GM12874 (cell line): ENCODE data around the gene INPP5A.

Experiments
- CTCF ChIP-seq: IDR thresholded peaks from 2 replicates; pipeline ENCODE4 v1.5.1; 2011; ENCODE audit warnings: low read depth, mild to moderate bottlenecking, control low read depth, low read length, moderate library complexity; ENCODE audit not compliant: insufficient read depth

INPP5A gene

DNA sequence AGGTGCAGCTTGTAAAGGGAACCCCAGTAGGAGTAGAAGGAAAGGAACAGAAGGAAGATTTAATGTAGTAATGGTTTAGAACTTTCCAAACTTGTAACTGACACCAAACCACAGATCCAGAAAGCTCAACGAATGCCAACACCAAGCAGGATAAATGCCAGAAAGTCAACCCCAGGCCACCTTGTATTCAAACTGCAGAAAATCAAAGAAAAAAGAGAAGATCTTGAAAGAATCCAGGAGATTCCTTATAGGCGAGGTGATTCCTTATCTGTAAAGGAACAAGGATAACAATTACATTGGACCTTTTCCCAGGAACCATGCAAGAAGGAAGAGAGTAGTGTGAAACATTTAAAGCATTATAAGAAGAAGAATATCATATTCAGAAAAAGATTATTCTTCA lies 154.7 kb downstream of the INPP5A start:
- TF ChIP-seq CTCF = no peak

DNA sequence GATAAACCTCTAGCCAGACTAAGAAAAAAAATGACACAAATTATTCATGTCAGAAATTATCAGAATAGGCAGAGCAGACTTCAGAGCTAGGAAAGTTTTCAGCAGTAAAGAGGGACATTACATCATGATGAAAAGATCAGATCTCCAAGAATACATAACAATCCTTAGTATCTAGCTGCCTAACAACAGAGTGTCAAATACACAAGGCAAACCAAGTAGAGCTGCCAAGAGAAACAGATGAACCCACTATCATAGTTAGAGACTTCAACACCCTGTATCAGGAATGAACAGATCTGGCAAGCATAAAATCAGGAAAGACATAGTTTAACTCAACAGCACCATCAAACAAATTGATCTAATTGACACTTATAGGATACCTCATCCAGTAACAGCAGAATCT lies 156.1 kb downstream of the INPP5A start:
- TF ChIP-seq CTCF = no peak

DNA sequence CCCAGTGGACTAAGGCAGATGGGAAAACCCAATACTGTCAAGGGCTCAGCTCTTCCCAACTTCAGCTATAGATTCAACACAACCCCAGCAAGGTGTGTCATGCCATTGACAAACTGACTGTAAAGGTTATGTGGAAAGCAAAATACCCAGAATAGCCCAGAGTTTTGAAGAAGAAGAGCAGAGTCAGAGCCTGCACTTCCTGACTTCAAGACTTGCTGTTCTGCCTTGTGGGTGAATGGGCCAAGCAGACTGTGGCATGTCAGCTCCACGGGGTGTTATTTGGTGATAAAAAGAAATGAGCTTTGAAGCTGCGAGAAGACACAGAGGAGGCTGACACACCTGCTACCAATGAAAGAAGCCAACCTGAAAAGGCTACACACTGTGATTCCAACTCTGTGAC lies 158.6 kb downstream of the INPP5A start:
- TF ChIP-seq CTCF = no peak

GRCh38 chr10:132696728-132697577 lies 159.4 kb downstream of the INPP5A start:
- TF ChIP-seq CTCF = no peak

DNA sequence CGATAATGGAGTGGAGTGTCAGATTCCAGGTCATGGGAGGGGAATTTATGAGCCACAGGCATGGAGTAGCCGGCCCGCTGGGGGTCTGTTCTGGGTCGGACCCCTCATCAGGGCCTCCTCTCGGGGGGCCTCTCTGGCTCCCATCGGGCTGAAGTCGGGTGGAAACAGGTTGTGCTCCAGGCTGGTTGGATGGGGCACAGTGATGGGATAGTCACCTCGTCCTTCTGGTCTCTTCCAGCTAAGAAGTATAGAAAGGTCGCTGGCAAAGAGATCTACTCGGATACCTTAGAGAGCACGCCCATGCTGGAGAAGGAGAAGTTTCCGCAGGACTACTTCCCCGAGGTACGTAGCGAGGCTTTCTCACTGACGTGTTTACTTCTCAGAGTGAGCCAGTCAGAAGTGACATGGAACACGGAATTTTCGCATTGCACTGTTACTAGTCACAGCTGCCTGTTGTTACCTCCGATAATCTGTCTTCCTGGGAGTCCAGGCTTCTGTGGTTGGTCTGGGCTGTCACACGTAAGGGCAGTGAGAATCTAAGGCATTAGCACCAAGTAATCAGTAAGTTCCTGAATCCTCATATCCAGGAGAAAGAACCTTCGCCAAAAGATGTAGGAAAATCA lies 160.1 kb downstream of the INPP5A start:
- TF ChIP-seq CTCF = no peak

GRCh38 chr10:132698211-132698751 lies 160.7 kb downstream of the INPP5A start:
- no peak for TF ChIP-seq CTCF

DNA sequence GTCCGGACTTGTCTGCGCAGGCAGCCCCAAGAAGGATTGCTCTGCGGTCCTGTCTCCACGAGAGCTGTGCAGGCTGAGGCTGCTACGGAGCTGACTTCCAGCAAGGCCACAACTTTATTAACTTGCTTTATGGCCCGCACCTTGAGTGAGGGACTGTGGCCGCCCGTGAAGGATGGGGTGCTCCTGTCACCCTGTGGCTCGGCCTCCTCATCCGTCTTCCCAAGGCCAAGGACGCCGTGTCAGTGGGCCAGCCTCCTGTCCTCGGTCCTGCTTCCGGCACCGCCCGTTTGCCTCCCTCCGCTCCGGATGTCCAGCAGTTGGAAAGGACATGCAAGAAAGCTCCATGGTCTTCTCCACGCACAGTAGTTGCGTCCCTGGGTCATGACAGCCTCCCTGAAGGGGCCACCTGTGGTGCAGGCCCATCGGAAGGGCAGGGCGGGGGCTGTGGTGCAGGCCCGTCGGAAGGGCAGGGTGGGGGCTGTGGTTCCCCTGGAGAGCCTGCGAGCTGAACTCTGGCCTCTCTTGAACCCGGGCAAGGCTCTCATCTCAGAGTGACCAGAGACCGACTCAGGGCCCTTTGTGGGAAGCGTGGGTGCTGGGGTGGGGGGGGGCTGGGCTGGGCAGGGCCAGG lies 161.3 kb downstream of the INPP5A start:
- TF ChIP-seq CTCF = no peak
